ENCODE results near the gene PHF21A.

DNA sequence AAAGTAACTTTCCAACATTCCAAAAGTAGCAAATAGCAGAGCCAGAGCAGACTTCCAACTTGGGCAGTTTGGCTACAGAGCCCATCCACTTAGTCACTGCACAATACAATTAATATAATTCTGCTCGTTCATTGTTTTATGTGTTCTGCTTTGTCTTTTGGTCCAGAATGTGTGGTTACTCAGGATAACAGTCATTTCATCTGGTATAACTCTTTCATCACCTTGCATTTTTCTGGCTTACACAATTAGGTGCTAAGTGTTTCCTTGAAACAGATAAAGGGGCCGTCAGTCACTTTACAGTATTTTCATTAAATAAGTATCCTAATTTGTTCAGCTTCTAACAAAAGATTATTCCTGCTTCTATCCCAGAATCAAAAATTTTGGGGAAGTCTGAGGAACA lies 111.6 kb downstream of the PHF21A start:
- no peak for TF ChIP-seq ZNF8 (CRISPR knock-in tag; IDR thresholded peaks at IDR 0.05)
- TF ChIP-seq, protein P1, sequence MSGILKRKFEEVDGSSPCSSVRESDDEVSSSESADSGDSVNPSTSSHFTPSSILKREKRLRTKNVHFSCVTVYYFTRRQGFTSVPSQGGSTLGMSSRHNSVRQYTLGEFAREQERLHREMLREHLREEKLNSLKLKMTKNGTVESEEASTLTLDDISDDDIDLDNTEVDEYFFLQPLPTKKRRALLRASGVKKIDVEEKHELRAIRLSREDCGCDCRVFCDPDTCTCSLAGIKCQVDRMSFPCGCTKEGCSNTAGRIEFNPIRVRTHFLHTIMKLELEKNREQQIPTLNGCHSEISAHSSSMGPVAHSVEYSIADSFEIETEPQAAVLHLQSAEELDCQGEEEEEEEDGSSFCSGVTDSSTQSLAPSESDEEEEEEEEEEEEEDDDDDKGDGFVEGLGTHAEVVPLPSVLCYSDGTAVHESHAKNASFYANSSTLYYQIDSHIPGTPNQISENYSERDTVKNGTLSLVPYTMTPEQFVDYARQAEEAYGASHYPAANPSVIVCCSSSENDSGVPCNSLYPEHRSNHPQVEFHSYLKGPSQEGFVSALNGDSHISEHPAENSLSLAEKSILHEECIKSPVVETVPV (CRISPR knock-in tag; IDR thresholded peaks at IDR 0.05), result no peak
- peak; percentile 21; the same call in 1 of the 2 replicates for TF ChIP-seq ISL1 (CRISPR knock-in tag; IDR thresholded peaks at IDR 0.05)

All from SK-N-SH treated with all-trans-retinoic acid at 6 μM for 48 hours (cell line).